Hepatocyte (in vitro differentiated cells): ENCODE results near the gene PCBP1.

ENCODE experiments used
- EZH2 ChIP-seq: fragments of 200-600 bp; sonication (generic); IDR thresholded peaks from 2 replicates; pipeline ENCODE4 v1.6.1; 2016; ENCODE audit warnings: antibody characterized with exemption, mild to moderate bottlenecking, borderline replicate concordance
- TF ChIP-seq, protein P1 (sequence below): fragments of 200-600 bp; sonication (generic); IDR thresholded peaks from 2 replicates; pipeline ENCODE4 v1.5.1; 2016; ENCODE audit warnings: antibody characterized with exemption, mild to moderate bottlenecking; ENCODE audit not compliant: poor library complexity

GRCh38 chr2:70047451-70047850 is 39.8 kb upstream of the PCBP1 start:
- TF ChIP-seq, protein P1, sequence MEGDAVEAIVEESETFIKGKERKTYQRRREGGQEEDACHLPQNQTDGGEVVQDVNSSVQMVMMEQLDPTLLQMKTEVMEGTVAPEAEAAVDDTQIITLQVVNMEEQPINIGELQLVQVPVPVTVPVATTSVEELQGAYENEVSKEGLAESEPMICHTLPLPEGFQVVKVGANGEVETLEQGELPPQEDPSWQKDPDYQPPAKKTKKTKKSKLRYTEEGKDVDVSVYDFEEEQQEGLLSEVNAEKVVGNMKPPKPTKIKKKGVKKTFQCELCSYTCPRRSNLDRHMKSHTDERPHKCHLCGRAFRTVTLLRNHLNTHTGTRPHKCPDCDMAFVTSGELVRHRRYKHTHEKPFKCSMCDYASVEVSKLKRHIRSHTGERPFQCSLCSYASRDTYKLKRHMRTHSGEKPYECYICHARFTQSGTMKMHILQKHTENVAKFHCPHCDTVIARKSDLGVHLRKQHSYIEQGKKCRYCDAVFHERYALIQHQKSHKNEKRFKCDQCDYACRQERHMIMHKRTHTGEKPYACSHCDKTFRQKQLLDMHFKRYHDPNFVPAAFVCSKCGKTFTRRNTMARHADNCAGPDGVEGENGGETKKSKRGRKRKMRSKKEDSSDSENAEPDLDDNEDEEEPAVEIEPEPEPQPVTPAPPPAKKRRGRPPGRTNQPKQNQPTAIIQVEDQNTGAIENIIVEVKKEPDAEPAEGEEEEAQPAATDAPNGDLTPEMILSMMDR = no peak
- no peak for TF ChIP-seq EZH2
